GM06990 (cell line): ENCODE data around the gene COG3.

Experiments
- DNase-seq: peaks from one replicate; pipeline ENCODE4 v3.0.0-alpha.2; 2011; ENCODE audit not compliant: insufficient read length; ENCODE audit errors: extremely low read depth
- H3K27me3 ChIP-seq: replicated peaks from 2 replicates; pipeline ENCODE4 v1.6.0; 2011; ENCODE audit warnings: low read length; ENCODE audit not compliant: control insufficient read depth, insufficient read depth
- H3K36me3 ChIP-seq: 2 replicates; pipeline ENCODE4 v1.5.1; 2011; ENCODE audit warnings: low read length; ENCODE audit not compliant: control insufficient read depth, insufficient read depth
- H3K4me3 ChIP-seq: replicated peaks from 2 replicates; pipeline ENCODE4 v1.5.1; 2011; ENCODE audit warnings: low read depth, mild to moderate bottlenecking, control low read depth, low read length
- CTCF ChIP-seq: IDR thresholded peaks from 2 replicates; pipeline ENCODE4 v1.5.1; 2011; ENCODE audit warnings: low read length, control low read depth, mild to moderate bottlenecking, inconsistent platforms; ENCODE audit not compliant: insufficient read depth, poor library complexity, severe bottlenecking

Gene COG3

GRCh38 chr13:45540195-45540594 is 75.5 kb downstream of the COG3 start:
- peaks cover 5% of the 10 kb centered on the region for H3K36me3 ChIP-seq
- no peaks in the 10 kb centered on the region for H3K27me3 ChIP-seq
- DNase-seq: no peak
- no peak for TF ChIP-seq CTCF
- H3K4me3 ChIP-seq: no peak overlapping the region

GRCh38 chr13:45540864-45541263 is 76.1 kb downstream of the COG3 start:
- Histone ChIP-seq H3K27me3 (no peaks in the 10 kb centered on the region), H3K36me3 (peaks cover under 1% of the 10 kb centered on the region), H3K4me3 (no peak overlapping the region)
- no peak for DNase-seq
- TF ChIP-seq CTCF: no peak

- no peak overlapping the region for H3K4me3 ChIP-seq
- no peak for DNase-seq
- no peaks in the 10 kb centered on the region for H3K27me3 ChIP-seq
- no peaks in the 10 kb centered on the region; the same call in 1 of the 2 replicates for H3K36me3 ChIP-seq
- TF ChIP-seq CTCF: no peak
Observed at GRCh38 chr13:45541806-45542205, 77.1 kb downstream of the COG3 start.

GRCh38 chr13:45542391-45542790 is 77.7 kb downstream of the COG3 start:
- TF ChIP-seq CTCF: no peak
- H3K36me3 ChIP-seq: no peaks in the 10 kb centered on the region; the same call in 1 of the 2 replicates
- no peaks in the 10 kb centered on the region for H3K27me3 ChIP-seq
- H3K4me3 ChIP-seq: no peak overlapping the region
- no peak for DNase-seq

GRCh38 chr13:45542878-45543277 is 78.1 kb downstream of the COG3 start:
- no peaks in the 10 kb centered on the region; the same call in 1 of the 2 replicates for H3K27me3 ChIP-seq
- no peak for DNase-seq
- no peak overlapping the region for H3K4me3 ChIP-seq
- no peaks in the 10 kb centered on the region; the same call in 1 of the 2 replicates for H3K36me3 ChIP-seq
- TF ChIP-seq CTCF: no peak

- no peak overlapping the region for H3K4me3 ChIP-seq
- DNase-seq: no peak
- H3K36me3 ChIP-seq: no peaks in the 10 kb centered on the region
- no peaks in the 10 kb centered on the region; the same call in 1 of the 2 replicates for H3K27me3 ChIP-seq
- TF ChIP-seq CTCF: no peak
Observed at GRCh38 chr13:45544520-45544919, 79.8 kb downstream of the COG3 start.
